Renal cortical epithelial cell (primary cell): ENCODE results near the gene CYTL1. TPM values are rescaled to one million over a fixed set of nuclear protein-coding genes. Genes with fewer than 3 reads are reported as not detected.
"Not testable (repeated sequence)": the region's sequence is repeated elsewhere in the genome, so short reads cannot be mapped to it uniquely, and the experiment has no call there.

Source experiments
- DNase-seq: peaks from one replicate; pipeline ENCODE4 v3.0.0-alpha.2; 2011; ENCODE audit warnings: low read depth
- total RNA-seq: library from RNA; depleted of rRNA; stranded (reverse); fragments of >200 nt; gene quantifications from 2 replicates; pipeline ENCODE4 v1.2.3, GENCODE V29; 2014

The CYTL1 gene
- total RNA-seq, 1 donor from 2014 or later = 5.0 TPM

- no peak for DNase-seq
These were observed 14.1 kb upstream of the CYTL1 start for GRCh38 chr4:5033281-5033841.

- no peak for DNase-seq
These were observed 13.6 kb upstream of the CYTL1 start for GRCh38 chr4:5032813-5033212.

GRCh38 chr4:5030927-5031326, 11.7 kb upstream of the CYTL1 start:
- no peak for DNase-seq

GRCh38 chr4:5030221-5030620, 11.0 kb upstream of the CYTL1 start:
- no peak for DNase-seq

GRCh38 chr4:5029447-5029846, 10.2 kb upstream of the CYTL1 start:
- no peak for DNase-seq

- DNase-seq = no peak
These were observed 9.2 kb upstream of the CYTL1 start for GRCh38 chr4:5028480-5028879.

GRCh38 chr4:5027346-5027745, 8.1 kb upstream of the CYTL1 start:
- no peak for DNase-seq

GRCh38 chr4:5026371-5026770, 7.1 kb upstream of the CYTL1 start:
- DNase-seq = no peak

- DNase-seq = no peak
These were observed 5.4 kb upstream of the CYTL1 start for GRCh38 chr4:5024673-5025072.

GRCh38 chr4:5021546-5021945, 2.3 kb upstream of the CYTL1 start:
- DNase-seq = no peak

GRCh38 chr4:5020341-5020740, 1.1 kb upstream of the CYTL1 start:
- no peak for DNase-seq

- DNase-seq = no peak
These were observed 538 bp upstream of the CYTL1 start for GRCh38 chr4:5019796-5020195.

GRCh38 chr4:5018603-5019002, 655 bp downstream of the CYTL1 start:
- DNase-seq = no peak

GRCh38 chr4:5018096-5018495, 1.2 kb downstream of the CYTL1 start:
- no peak for DNase-seq

- no peak for DNase-seq
These were observed 5.1 kb downstream of the CYTL1 start for GRCh38 chr4:5014007-5014682.

GRCh38 chr4:5012958-5013357, 6.3 kb downstream of the CYTL1 start:
- DNase-seq = no peak

- DNase-seq = no peak
These were observed 6.9 kb downstream of the CYTL1 start for GRCh38 chr4:5012244-5012898.

- DNase-seq = no peak
These were observed 8.3 kb downstream of the CYTL1 start for GRCh38 chr4:5010984-5011383.

GRCh38 chr4:5009796-5010195, 9.5 kb downstream of the CYTL1 start:
- no peak for DNase-seq

GRCh38 chr4:5006932-5007331, 12.3 kb downstream of the CYTL1 start:
- not testable (repeated sequence) for DNase-seq

- DNase-seq = no peak
These were observed 14.8 kb downstream of the CYTL1 start for GRCh38 chr4:5004496-5004895.

GRCh38 chr4:5003918-5004317, 15.3 kb downstream of the CYTL1 start:
- no peak for DNase-seq

GRCh38 chr4:5003372-5003857, 15.8 kb downstream of the CYTL1 start:
- DNase-seq = no peak
